Body of pancreas (tissue), 4 donors: ENCODE data around the gene TRIM28. TPM values are rescaled to one million over a fixed set of nuclear protein-coding genes. Genes with fewer than 3 reads are reported as not detected.

ENCODE experiments used
- ATAC-seq: fragments of 150-250 bp; one replicate; pipeline ENCODE4 v1.9.1; 2016
- DNase-seq, 4 donors: peaks; one replicate each; pipeline ENCODE4 v3.0.0-alpha.2; 2019
- H3K27ac ChIP-seq, 4 donors: fragments of 200-600 bp; sonication (generic); 1 replicate in 3 of 4; 2 replicates in 1 of 4; pipeline versions ENCODE4 v1.5.1 to v1.6.1; 2016 to 2019; ENCODE audit warnings: mild to moderate bottlenecking in 1 of 4, mixed read lengths in 1 of 4, moderate library complexity in 1 of 4
- H3K27me3 ChIP-seq, 2 donors: fragments of 200-600 bp; sonication (generic); one replicate each; pipeline ENCODE4 v1.6.0; 2016; ENCODE audit warnings: mild to moderate bottlenecking in 1 of 2
- H3K36me3 ChIP-seq, 2 donors: fragments of 200-600 bp; sonication (generic); replicated peaks in 1 of 2; 2 replicates each; pipeline ENCODE4 v1.5.1; 2016; ENCODE audit warnings: low read depth in 2 of 2; ENCODE audit not compliant: insufficient read depth in 1 of 2
- H3K4me1 ChIP-seq: fragments of 200-600 bp; sonication (generic); one replicate; pipeline ENCODE4 v1.6.0; 2016
- H3K4me3 ChIP-seq, 2 donors: fragments of 200-600 bp; sonication (generic); 1 replicate in 1 of 2; 2 replicates in 1 of 2; pipeline ENCODE4 v1.5.1; 2016 to 2019
- H3K9me3 ChIP-seq, 3 donors: fragments of 200-600 bp; sonication (generic); 1 replicate in 2 of 3; 2 replicates in 1 of 3; pipeline ENCODE4 v1.5.1; 2016
- CTCF ChIP-seq, 7 experiments: fragments of 450-650 bp in 4 of 7; fragments of 200-600 bp in 3 of 7; sonication (generic) in 3 of 7; IDR thresholded peaks; one replicate each; pipeline ENCODE4 v1.5.1; 2016 to 2019; ENCODE audit warnings: antibody characterized with exemption in 7 of 7
- POLR2A ChIP-seq, 3 donors: fragments of 450-650 bp; IDR thresholded peaks; one replicate each; pipeline ENCODE4 v1.6.1; 2016; ENCODE audit warnings: antibody characterized with exemption in 3 of 3, mild to moderate bottlenecking in 2 of 3
- WGBS, 2 donors: methylation state at CpG; one replicate each; pipeline ENCODE4 v1.1.5; 2017; 5-methylcytosine and 5-hydroxymethylcytosine counted together
- intact Hi-C: fragments of 100-400 bp; cut with DNase I; formaldehyde crosslinking; loops from one replicate; pipeline ENCODE4 v1.15.1; 2023
- total RNA-seq, 2 donors: library from RNA; depleted of rRNA; stranded (reverse); fragments of >200 nt; gene quantifications; one replicate each; pipeline ENCODE4 v1.1.0, GENCODE V29; 2016

TRIM28 gene
- total RNA-seq, 2 donors from 2014 or later = 244 to 273 TPM

- DNase-seq (peak in 1 of 4 donors; percentile 26), ATAC-seq (no peak)
- intact Hi-C loops = no loop called here
- H3K4me1 ChIP-seq = peaks cover 41% of the 10 kb centered on the region
- H3K4me3 ChIP-seq = peak overlapping the region in 1 of 2 donors; percentile 53
- no peaks in the 10 kb centered on the region for H3K27me3 ChIP-seq
- peaks cover 6 to 27% of the 10 kb centered on the region in 2 donors for H3K36me3 ChIP-seq
- TF ChIP-seq POLR2A (IDR thresholded peaks at IDR 0.05) (no peak), CTCF (IDR thresholded peaks at IDR 0.05) (no peak)
- H3K27ac ChIP-seq = peak overlapping the region; percentile 72 to 97 (median 95)
- no peaks in the 10 kb centered on the region for H3K9me3 ChIP-seq
- 19 to 31% methylated on average over 18 of the region's 18 CpGs for WGBS, 2 donors
Measured at GRCh38 chr19:58553799-58554493, 10.1 kb downstream of the TRIM28 start.

GRCh38 chr19:58554494-58555368, 10.9 kb downstream of the TRIM28 start, which contains the start of gene CHMP2A:
Gene CHMP2A, minus strand, starts transcription at chr19:58555105. Its CDS starts 893 bp downstream, at chr19:58554212.
- DNase-seq = peak; percentile 98
- Histone ChIP-seq H3K36me3 (peaks cover 4 to 19% of the 10 kb centered on the region in 2 donors), H3K4me3 (peak within 1 kb of the TSS; percentile 53 to 67), H3K27ac (peak within 1 kb of the TSS; percentile 72 to 97 (median 95)), H3K9me3 (no peaks in the 10 kb centered on the region), H3K4me1 (peaks cover 43% of the 10 kb centered on the region), H3K27me3 (no peaks in the 10 kb centered on the region)
- ATAC-seq = peak; percentile 55
- 0% methylated on average over 24 to 69 of the region's 69 CpGs for WGBS, 2 donors
- intact Hi-C loops = no loop called here
- TF ChIP-seq POLR2A (IDR thresholded peaks at IDR 0.05) (peak; percentile 52 to 82 (median 79)), CTCF (IDR thresholded peaks at IDR 0.05) (no peak)

- H3K4me3 ChIP-seq = no peak overlapping the region
- 34 to 70% methylated on average over 2 to 3 of the region's 4 CpGs for WGBS, 2 donors
- H3K9me3 ChIP-seq = no peaks in the 10 kb centered on the region
- H3K4me1 ChIP-seq = peaks cover 50% of the 10 kb centered on the region
- no peak for ATAC-seq
- H3K36me3 ChIP-seq = peaks cover 4 to 12% of the 10 kb centered on the region in 2 donors
- peak overlapping the region; percentile 72 to 97 (median 95) for H3K27ac ChIP-seq
- intact Hi-C loops = no loop called here
- TF ChIP-seq CTCF (IDR thresholded peaks at IDR 0.05) = no peak
- no peak for TF ChIP-seq POLR2A (IDR thresholded peaks at IDR 0.05)
- no peaks in the 10 kb centered on the region for H3K27me3 ChIP-seq
- no peak for DNase-seq
Measured at GRCh38 chr19:58555369-58555885, 11.6 kb downstream of the TRIM28 start.

GRCh38 chr19:58555920-58556621, 12.2 kb downstream of the TRIM28 start:
- peak in 1 of 4 donors; percentile 18 for DNase-seq
- WGBS, 2 donors = 76 to 91% methylated on average over 11 to 16 of the region's 16 CpGs
- ATAC-seq = no peak
- peaks cover 50% of the 10 kb centered on the region for H3K4me1 ChIP-seq
- H3K27ac ChIP-seq = peak overlapping the region in 3 of 4 donors; percentile 72 to 95 (median 95)
- peaks cover 4 to 6% of the 10 kb centered on the region in 2 donors for H3K36me3 ChIP-seq
- H3K9me3 ChIP-seq = no peaks in the 10 kb centered on the region
- intact Hi-C loops = no loop called here
- H3K4me3 ChIP-seq = no peak overlapping the region
- TF ChIP-seq POLR2A (IDR thresholded peaks at IDR 0.05) = no peak
- TF ChIP-seq CTCF (IDR thresholded peaks at IDR 0.05) = no peak
- H3K27me3 ChIP-seq = no peaks in the 10 kb centered on the region
